IPS-20b (cell line): ENCODE results near the gene PHF21B.

Experiments used
- H3K27ac ChIP-seq: one replicate; pipeline ENCODE4 v1.5.1; 2013; ENCODE audit warnings: low read length
- H3K27me3 ChIP-seq: 2 replicates; pipeline ENCODE4 v1.6.1; 2013; ENCODE audit warnings: mild to moderate bottlenecking, low read length, inconsistent platforms; ENCODE audit not compliant: insufficient read depth
- H3K36me3 ChIP-seq: 2 replicates; pipeline ENCODE4 v1.6.1; 2013; ENCODE audit warnings: low read depth, mild to moderate bottlenecking, inconsistent platforms, low read length, moderate library complexity; ENCODE audit not compliant: insufficient read depth
- H3K4me1 ChIP-seq: 2 replicates; pipeline ENCODE4 v1.6.1; 2013; ENCODE audit warnings: mild to moderate bottlenecking, control low read depth, inconsistent platforms, low read length, moderate library complexity; ENCODE audit not compliant: insufficient read depth
- H3K4me3 ChIP-seq: 2 replicates; pipeline ENCODE4 v1.5.1; 2013; ENCODE audit warnings: mild to moderate bottlenecking, low read length, inconsistent platforms
- H3K9ac ChIP-seq: 2 replicates; pipeline ENCODE4 v1.6.1; 2013; ENCODE audit warnings: low read depth, mild to moderate bottlenecking, inconsistent platforms, low read length, moderate library complexity
- H3K9me3 ChIP-seq: 2 replicates; pipeline ENCODE4 v1.6.1; 2013; ENCODE audit warnings: mild to moderate bottlenecking, low read depth, low read length, inconsistent platforms; ENCODE audit not compliant: insufficient read depth

PHF21B gene

DNA sequence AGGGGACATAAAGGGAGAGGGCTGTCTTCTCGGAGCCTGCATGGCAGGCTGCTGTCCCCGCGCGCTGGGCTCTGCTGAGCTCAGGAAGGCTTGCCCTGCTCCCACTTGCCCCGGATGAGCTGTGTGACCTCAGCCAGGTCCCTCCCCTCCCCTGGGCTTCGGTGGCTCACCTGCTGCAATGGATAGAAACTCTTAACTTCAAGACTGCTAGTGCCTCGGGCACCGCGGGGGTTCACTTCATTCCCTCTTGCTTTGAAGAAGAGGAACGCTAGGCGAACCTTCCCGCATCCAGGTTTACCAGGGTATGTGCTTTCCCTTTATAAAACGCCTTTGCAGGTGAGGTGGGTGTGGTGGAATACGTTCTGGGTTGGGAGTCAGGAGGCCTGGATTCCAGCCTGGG, 115.0 kb downstream of the PHF21B start:
- Histone ChIP-seq H3K36me3 (peaks cover 44% of the 10 kb centered on the region), H3K4me3 (no peak overlapping the region), H3K27me3 (no peaks in the 10 kb centered on the region), H3K9me3 (no peaks in the 10 kb centered on the region), H3K9ac (no peak overlapping the region), H3K4me1 (no peaks in the 10 kb centered on the region), H3K27ac (no peak overlapping the region)

DNA sequence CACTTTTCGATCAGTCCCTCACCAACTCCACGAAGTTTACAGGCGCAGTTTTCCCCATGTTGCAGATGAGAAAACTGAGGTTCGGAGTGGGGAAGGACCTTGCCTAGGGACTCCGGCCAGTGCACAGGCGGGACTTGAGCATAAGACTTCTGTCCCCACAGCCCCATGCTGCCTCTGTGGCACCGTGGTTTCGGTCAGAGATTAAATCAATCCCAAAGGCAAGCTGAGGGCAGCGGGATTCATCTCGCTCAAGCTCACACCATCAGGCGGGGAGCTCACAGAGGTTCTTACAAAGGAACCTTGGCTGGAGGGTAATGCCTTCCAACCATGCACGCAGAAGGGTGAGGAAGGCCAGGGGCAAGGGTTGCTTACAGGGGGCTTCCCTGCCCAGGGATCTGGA, 115.5 kb downstream of the PHF21B start:
- no peaks in the 10 kb centered on the region for H3K9me3 ChIP-seq
- H3K36me3 ChIP-seq, result peaks cover 44% of the 10 kb centered on the region
- H3K9ac ChIP-seq, result no peak overlapping the region
- no peaks in the 10 kb centered on the region for H3K27me3 ChIP-seq
- no peaks in the 10 kb centered on the region for H3K4me1 ChIP-seq
- no peak overlapping the region for H3K27ac ChIP-seq
- H3K4me3 ChIP-seq, result no peak overlapping the region

DNA sequence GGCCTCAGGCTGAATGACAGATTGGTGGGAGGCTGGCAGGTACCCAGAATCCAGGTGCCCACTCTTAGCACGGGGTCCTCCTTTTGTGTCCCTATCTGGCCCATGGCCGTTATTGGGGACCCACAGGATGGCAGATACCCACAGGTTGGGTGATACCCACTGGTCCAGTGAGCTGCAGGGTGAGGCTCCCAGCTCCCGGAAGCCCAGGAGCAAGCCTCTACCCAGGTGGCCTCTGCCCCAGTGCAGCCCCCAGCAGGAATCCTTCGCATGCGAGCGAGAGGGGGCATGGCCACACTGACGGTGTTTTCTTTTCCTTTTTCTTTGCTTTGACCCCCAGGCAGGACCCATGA, 116.1 kb downstream of the PHF21B start:
- H3K27me3 ChIP-seq, result no peaks in the 10 kb centered on the region
- peaks cover 44% of the 10 kb centered on the region for H3K36me3 ChIP-seq
- no peak overlapping the region for H3K4me3 ChIP-seq
- no peak overlapping the region for H3K9ac ChIP-seq
- H3K4me1 ChIP-seq, result peaks cover 2% of the 10 kb centered on the region; the same call in 1 of the 2 replicates
- H3K27ac ChIP-seq, result no peak overlapping the region
- H3K9me3 ChIP-seq, result no peaks in the 10 kb centered on the region

DNA sequence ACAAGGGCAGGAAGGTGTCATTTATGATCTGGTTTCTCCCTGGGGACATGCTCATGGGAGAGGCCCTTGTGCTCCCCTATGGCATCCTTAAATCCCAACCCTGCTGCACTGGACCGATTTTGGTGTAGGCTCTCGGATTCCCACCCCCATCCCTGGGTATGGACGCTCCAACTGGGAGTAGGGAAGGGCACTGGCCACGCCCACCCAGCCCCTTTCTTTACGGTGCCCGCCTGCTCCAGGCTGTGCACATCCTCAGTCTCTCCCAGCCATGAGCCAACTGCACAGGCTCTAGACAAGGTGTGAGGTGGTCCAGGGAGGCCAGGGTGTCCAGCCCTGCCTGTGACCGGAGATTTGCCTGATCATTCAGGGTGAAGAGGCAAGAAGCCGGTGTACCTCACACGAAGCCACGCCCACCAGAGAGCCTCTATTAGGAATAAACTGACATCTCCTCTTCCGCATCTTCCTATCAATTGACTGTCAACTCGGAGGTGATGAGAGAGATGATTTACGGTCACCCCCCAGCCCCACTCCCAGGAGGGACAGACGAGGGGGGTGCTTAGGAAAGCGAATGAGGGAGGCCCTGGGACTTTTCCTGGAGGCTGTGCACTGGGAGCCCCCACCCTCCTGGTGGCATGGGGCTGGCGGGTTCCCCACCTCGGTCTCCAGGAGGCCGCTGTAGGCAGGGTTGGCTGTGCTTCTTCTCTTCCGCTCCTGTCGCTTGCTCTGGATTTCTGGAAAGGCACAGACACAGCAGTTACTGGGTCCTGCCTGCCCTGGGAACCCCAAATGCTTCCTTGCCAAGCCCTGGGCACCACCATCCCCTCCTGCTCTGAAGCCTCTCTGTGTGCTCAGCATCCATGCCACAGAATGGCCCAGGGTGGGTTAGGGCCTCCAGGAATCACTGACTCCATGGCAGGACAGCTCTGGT, 116.7 kb downstream of the PHF21B start:
- Histone ChIP-seq H3K4me3 (no peak overlapping the region), H3K27ac (no peak overlapping the region), H3K9me3 (no peaks in the 10 kb centered on the region), H3K27me3 (no peaks in the 10 kb centered on the region), H3K9ac (no peak overlapping the region), H3K4me1 (peaks cover 7% of the 10 kb centered on the region; the same call in 1 of the 2 replicates), H3K36me3 (peaks cover 44% of the 10 kb centered on the region)

DNA sequence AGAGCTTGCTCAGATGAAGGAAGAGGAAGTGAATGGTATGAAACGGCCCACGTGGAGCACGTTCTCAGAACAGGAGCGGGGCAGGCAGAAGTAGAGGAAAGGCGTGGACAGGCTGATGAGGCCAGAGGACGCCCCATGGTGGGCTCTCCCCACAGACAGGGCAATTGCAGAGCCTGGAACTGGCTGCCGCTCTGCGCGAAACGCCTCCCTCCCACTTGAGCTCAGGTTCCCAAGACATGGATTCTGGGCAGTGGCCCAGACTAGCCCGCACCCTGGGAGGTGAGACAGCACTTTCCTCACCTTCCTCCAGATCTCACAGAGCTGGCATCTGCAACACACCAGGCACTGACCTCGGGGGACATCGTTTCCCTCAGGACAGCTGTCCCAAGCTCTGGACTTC, 117.6 kb downstream of the PHF21B start:
- Histone ChIP-seq H3K4me3 (no peak overlapping the region), H3K9me3 (no peaks in the 10 kb centered on the region), H3K27ac (no peak overlapping the region), H3K4me1 (peaks cover 7% of the 10 kb centered on the region; the same call in 1 of the 2 replicates), H3K36me3 (peaks cover 51% of the 10 kb centered on the region), H3K27me3 (no peaks in the 10 kb centered on the region), H3K9ac (no peak overlapping the region)

DNA sequence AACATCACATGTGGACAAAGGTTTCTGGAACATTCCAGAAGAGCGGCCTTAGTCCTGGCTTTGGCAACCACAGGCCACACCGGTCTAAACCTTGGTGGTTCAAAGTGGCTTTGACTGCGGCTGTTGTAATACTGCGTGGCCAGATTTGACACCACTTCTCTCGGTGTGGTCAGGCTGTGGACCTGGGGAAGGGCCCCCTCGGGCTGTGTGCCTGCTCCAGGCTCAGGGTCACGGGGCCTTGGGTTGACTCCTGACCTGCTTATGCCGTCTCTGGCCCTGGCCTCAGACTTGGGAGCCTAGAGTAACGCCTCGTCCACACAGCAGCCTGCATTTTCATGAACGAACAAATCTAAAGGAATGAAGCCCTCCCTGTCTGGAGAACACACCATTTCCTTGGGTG, 118.0 kb downstream of the PHF21B start:
- peaks cover 55% of the 10 kb centered on the region for H3K36me3 ChIP-seq
- H3K27ac ChIP-seq, result no peak overlapping the region
- no peaks in the 10 kb centered on the region for H3K9me3 ChIP-seq

DNA sequence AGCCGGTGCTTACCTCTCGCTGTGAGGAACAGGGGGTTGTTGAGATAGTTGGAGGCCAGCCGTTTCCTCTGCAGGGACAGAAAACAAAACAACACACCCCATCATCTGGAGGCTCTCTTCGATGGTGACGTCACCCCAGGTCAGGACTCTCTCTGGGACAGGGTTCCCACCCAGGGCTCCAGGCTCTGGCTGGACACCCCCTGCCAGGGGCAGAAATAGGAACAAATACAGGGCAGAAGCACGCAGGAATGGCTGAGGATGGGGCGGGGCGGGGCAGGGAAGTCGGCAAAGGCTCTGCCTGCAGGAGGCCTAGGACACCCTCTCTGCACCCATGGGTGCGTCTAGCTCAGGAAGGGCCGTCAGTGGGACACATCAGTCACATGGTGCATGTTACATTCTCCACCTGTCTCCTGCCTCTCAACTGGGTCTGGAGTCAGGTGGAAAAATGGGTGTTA, 118.5 kb downstream of the PHF21B start:
- H3K36me3 ChIP-seq, result peaks cover 59% of the 10 kb centered on the region
- H3K9ac ChIP-seq, result no peak overlapping the region
- H3K9me3 ChIP-seq, result no peaks in the 10 kb centered on the region
- H3K4me1 ChIP-seq, result peaks cover 7% of the 10 kb centered on the region; the same call in 1 of the 2 replicates
- no peak overlapping the region for H3K4me3 ChIP-seq
- H3K27me3 ChIP-seq, result no peaks in the 10 kb centered on the region
- no peak overlapping the region for H3K27ac ChIP-seq

More for the DNA sequence above, 118.0 kb downstream of the PHF21B start:
- Histone ChIP-seq H3K4me1 (peaks cover 7% of the 10 kb centered on the region; the same call in 1 of the 2 replicates), H3K4me3 (no peak overlapping the region), H3K9ac (no peak overlapping the region), H3K27me3 (no peaks in the 10 kb centered on the region)

DNA sequence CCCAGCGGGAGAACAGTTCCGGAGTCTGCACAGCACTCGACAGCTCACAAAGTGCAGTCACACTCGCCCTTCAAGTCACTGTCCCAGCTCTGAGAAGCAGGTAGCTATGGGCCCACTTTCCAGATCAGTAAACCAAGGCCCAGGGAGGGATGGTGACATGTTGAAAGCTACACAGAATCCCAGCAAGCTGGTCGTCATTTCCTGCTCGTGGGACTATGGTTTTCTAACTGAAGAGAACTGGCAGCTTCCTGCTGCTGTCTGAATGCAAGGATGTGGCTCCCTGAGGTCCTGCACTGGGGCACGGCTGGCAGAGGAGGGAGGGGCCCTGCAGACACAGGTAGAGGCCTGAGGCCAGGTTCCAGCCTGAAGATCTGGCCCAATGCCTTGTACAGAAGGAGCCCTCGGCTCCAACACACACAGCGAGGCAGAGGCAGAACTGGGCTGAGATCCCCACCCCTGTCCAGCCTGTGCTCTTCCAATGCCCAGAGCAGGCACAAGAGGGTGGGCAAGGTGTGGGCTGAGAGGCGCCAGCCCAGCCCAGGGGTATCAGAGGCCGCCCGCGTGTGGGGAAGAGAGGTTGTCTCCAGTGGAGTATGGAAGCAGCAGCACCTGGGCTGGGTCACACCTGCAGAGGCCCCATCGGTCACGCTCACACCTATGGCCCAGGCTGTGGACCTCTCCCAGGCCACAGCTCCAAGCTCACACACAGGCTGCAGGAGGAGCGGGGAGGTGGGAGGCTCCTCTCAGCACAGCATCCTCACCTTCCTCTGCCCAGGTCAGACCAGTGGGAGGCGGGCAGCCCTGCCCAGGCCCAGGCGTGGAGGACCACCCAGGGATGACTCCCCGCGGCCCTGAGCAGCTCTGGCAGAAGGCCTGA, 119.2 kb downstream of the PHF21B start:
- Histone ChIP-seq H3K36me3 (peaks cover 59% of the 10 kb centered on the region), H3K4me3 (no peak overlapping the region), H3K27ac (no peak overlapping the region), H3K9ac (no peak overlapping the region), H3K4me1 (peaks cover 7% of the 10 kb centered on the region; the same call in 1 of the 2 replicates), H3K9me3 (no peaks in the 10 kb centered on the region), H3K27me3 (no peaks in the 10 kb centered on the region)

DNA sequence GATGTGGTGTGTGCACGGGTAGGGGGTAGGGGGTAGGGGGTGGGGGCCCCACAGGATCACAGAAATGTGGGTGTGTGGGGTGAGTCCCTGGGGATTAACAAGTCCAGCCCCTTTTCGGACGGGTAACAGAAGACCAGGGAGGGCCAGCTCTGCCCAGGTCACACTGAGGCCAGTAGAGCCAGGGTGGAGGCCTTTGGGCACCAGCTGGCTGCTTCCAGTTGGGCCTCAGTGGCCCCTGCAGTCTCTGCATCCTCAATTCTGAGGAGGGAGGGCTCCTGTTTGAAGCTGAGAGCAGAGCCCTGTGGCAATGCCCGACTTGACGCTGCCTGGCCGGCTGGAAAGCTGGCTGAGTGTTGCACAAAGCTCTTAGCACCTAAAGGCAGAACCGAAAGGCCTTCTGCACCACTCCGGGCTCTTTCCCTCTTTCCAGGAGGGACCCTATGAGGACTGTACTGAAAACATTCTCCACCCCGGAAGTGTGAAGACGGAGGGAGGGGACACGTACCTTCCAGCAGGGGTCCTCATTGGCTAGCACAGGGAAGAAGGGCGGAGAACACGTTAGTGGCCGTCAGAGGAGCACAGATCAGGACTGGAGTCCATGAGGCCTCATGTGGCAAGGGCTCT, 120.4 kb downstream of the PHF21B start:
- no peak overlapping the region for H3K27ac ChIP-seq
- H3K4me1 ChIP-seq, result peaks cover 7% of the 10 kb centered on the region; the same call in 1 of the 2 replicates
- H3K9me3 ChIP-seq, result no peaks in the 10 kb centered on the region
- no peaks in the 10 kb centered on the region for H3K27me3 ChIP-seq
- H3K36me3 ChIP-seq, result peaks cover 64% of the 10 kb centered on the region
- no peak overlapping the region for H3K4me3 ChIP-seq
- H3K9ac ChIP-seq, result no peak overlapping the region

DNA sequence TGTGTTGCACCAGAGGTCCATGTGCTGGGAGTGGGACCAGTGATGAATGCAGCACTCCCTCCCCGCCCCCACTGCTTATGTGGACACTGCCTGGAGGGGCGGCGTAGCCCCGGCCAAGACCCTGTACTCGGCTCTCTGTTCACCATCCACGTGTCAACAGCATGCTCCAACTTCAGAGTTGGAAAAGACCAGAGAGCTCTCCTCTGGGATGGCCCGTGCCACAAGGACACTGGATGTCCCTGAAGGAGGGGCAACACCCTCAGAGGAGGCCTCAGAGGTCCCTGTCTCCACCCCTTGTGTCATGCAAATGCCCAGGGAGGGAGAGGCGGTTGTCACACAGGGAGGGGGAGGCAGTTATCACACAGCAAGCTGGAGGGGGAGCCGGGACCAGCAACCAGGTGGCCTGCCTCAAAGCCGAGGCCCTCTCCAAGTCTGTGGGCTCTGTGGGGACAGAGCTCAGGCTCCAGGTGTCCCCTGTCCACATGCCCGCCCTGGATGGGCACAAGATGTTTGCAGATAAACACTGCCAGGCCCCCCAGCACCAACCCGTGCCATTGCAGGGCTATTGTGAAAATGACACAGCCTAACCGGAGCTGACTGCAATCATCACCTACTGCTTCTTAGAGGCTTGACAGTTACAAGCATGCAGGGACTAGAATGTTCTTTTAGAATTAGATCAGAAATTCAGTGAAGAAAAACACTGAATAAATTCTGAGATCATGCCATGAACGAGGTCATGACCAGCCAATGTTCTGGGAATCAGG, 121.1 kb downstream of the PHF21B start:
- Histone ChIP-seq H3K4me3 (no peak overlapping the region), H3K36me3 (peaks cover 68% of the 10 kb centered on the region), H3K27ac (no peak overlapping the region), H3K4me1 (peaks cover 7% of the 10 kb centered on the region; the same call in 1 of the 2 replicates), H3K9me3 (no peaks in the 10 kb centered on the region), H3K27me3 (no peaks in the 10 kb centered on the region), H3K9ac (no peak overlapping the region)

DNA sequence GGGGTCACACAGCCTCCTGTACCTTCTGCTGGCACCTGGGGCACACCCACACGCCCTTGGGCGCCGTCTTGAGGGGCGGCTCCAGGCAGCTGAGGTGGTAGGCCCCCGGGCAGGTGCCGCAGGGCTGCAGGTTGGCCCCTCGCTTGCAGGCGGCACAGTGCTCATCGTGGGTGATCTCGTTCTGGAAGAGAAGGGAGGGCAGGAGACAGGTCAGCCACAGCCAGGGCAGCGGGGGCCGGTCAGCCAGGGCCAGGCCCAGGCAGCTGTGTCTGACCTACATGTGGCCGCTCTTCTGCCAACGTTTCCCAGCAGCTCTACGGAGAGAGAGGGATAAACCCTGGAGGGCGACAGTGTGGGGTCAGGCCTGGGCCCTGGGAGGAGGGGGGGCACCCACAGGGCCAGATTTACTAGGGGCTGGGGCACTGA, 121.9 kb downstream of the PHF21B start:
- H3K27ac ChIP-seq, result no peak overlapping the region
- H3K4me3 ChIP-seq, result no peak overlapping the region
- peaks cover 7% of the 10 kb centered on the region; the same call in 1 of the 2 replicates for H3K4me1 ChIP-seq
- H3K9ac ChIP-seq, result no peak overlapping the region
- H3K36me3 ChIP-seq, result peaks cover 75% of the 10 kb centered on the region
- no peaks in the 10 kb centered on the region for H3K9me3 ChIP-seq
- H3K27me3 ChIP-seq, result no peaks in the 10 kb centered on the region
